GM12872 (cell line): ENCODE data around the gene ADORA1.

Experiments used
- TF ChIP-seq, protein P1 (sequence below): IDR thresholded peaks from 3 replicates; pipeline ENCODE4 v1.5.1; 2011; ENCODE audit warnings: low read depth, mild to moderate bottlenecking, low read length, moderate library complexity; ENCODE audit not compliant: insufficient read depth

The ADORA1 gene

DNA sequence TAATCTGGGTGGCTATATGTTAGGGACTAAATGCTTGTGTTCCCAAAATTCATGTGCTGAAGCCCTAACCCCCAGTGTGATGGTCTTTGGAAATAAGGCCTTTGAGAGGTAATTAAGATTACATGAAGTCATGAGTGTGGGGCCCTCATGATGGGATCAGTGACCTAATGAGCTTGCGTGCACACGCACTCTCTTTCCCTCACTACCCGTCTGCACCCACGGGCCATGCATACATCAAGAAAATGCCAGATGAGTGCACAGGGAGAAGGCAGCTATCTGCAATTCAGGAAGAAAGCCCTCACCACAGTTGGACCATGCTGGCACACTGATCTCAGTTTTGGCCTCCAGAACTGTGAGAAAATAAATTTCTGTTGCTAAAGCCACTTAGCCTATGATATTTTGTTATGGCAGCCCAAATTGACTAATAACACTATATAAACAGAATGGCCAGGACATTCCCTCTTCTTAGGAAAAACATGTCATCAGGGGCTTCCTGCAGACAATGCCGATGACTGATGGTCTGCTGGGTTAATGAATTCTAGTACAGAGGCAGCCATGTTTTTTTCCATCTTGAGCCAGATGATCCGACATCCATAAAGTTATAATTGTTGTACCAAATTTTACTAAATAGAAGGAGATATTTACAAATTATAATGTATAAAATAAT, 23.6 kb upstream of the ADORA1 start:
- TF ChIP-seq, protein P1, sequence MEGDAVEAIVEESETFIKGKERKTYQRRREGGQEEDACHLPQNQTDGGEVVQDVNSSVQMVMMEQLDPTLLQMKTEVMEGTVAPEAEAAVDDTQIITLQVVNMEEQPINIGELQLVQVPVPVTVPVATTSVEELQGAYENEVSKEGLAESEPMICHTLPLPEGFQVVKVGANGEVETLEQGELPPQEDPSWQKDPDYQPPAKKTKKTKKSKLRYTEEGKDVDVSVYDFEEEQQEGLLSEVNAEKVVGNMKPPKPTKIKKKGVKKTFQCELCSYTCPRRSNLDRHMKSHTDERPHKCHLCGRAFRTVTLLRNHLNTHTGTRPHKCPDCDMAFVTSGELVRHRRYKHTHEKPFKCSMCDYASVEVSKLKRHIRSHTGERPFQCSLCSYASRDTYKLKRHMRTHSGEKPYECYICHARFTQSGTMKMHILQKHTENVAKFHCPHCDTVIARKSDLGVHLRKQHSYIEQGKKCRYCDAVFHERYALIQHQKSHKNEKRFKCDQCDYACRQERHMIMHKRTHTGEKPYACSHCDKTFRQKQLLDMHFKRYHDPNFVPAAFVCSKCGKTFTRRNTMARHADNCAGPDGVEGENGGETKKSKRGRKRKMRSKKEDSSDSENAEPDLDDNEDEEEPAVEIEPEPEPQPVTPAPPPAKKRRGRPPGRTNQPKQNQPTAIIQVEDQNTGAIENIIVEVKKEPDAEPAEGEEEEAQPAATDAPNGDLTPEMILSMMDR: no peak

DNA sequence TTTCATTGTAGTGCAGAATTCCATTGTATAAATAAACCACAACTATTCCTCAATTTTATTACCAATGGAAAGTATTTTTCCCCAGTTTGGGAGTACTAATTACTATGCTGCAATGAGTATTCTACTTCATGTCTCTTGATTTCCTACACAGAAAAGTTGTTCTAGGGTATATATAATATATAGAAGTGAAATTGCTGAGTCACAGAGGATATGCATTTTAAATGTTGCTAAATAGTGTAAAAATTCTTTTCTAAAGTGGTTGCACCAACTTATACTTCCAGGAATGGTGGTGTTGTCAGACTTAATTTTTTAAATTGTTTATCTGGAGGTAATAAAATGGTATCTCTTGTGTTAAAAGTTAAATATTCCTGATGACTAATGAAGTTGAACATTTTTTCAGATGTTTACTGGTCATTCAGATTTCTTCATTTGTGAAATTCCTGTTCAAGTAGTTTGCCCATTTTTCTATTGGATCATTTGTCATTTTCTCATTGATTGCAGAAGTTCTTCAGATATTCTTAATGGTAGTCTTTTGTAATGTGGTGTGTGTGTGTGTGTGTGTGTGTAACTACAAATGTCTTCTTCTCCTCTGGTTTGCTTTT, 22.6 kb upstream of the ADORA1 start:
- TF ChIP-seq, protein P1: no peak

DNA sequence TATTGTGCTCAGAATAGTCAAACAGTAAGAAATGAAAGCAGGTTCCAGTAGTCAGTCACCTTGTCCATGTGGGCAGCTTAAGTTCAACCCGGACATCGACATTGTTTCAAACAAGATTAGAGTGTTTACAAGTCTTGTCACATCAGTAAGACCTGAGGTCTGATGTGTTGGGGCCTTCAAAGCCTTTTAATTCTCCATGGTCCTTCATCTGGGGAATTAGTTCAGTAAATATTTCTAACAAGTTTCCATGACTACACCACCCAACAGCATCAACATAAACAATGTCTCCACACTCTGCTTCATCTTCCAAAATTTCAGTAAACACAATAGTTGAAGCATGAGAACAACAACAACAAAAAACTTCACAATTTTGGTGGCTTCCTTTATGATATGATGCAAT, 15.1 kb upstream of the ADORA1 start:
- TF ChIP-seq, protein P1: no peak

DNA sequence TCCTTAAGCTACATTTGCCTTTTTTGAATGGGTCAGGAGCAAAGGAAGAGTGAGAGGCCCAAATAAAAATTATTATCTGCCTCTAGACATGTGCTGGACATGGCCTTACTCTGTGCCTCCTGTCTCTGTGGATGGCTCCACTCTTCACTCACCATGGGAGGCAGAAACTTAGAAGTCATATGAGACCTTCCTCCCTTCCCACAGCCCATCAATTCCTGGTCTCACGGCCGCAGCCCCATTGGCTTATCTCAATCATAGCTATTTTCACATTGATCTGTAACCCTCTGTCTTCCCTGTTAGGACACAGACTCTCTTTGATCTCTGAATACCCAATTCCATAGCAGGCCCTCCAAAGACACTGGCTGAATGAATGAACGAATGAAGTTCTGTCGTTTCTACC, 14.2 kb upstream of the ADORA1 start:
- TF ChIP-seq, protein P1: no peak

DNA sequence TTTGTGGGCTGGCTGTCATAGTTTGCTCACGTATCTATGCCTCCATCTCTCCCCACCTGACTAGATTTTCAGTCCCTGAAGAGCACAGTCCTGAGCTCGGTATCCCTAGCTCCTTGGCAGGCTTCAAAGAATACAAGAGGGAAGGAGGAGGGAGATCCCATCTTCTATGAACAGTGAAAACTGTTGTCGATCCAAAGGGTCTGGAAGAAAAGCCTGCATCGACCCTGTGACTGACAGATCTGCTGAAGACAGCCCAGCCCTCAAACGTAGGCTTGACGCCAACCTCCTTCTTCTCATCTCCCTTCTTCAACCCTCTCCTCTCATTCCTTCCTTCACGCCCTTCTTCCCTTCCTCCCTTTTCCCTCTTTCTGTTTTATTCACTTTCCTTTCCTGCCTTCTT, 13.3 kb upstream of the ADORA1 start:
- TF ChIP-seq, protein P1: no peak

DNA sequence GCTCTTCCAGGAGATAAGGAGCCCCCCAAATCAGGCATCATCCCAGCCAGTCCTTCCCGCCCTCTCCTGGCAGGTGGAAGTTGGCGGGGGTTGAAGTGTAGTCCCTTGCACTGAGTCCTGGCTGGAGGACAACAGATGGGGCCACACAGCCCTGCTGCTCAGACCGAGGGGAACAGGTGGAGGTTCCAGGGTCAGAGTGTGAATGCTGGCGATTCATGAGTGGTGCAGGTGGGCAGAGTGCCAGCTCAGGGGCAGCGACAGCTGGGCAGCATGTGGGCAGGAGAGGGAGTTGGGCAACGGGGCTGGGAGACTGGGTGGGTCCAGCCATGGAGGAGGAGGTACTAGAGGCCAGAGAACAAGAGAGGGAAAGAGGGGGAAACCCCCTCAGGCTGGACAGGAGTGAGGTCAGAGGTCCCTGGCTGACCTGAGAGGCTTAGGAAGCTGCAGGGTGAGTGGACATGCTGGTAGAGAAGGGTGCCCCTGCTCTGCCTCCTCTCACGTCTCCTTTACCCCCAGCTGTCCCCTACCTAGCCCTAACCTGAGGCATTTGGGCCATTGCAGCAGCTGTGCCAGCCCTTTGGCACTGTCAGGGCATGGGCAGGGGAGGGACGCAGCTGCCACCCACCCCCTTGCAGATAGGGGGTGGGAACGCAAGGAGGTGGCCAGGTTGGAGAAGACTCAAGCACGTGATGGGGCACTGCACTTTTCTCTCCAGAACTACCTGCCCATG, 11.3 kb upstream of the ADORA1 start:
- TF ChIP-seq, protein P1: no peak
